ENCODE measurements around the gene EFHC2. TPM values are rescaled to one million over a fixed set of nuclear protein-coding genes. Genes with fewer than 3 reads are reported as not detected.

The EFHC2 gene
- total RNA-seq, 1 experiment from 2014 or later = 4.3 TPM

DNA sequence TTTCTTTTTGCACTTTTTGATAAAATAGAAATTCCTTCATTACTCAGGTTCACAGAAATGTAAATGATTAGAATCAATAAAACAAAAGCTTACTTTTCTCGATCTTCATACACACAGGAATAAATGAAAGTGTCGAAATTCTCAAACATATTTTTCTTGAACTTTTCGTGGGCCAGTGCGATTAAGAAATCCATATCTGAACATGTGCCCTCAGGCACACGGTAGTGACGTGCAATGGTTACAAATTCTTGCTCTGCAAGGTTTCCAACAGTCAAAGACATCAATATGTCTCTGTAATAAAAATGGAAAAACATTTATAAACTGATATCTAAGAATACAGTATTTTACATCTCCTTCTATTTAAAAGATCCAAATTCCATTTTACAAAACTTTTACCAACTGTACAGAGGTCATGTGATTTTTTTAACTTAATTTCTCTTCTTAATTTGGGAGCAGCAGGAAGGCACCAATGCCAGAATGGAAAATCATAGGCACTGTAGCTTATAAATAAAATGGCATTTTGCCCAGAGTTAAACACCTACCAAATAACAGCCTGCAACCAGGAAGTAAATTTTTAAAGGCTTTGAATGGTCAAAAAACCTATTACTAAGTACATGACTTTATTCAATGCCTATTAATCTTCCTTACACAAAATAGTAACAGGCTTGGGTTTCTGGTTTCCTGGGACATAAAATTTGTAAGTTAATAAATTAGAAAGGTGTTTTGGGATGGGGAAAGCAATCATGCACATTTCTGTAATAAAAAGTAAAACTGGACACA lies 165.0 kb downstream of the EFHC2 start:
- no peaks in the 10 kb centered on the region for H3K4me1 ChIP-seq (replicated peaks; ENCODE audit: insufficient read depth)
- CTCF ChIA-PET = no interaction called here
- no peaks in the 10 kb centered on the region for H4K20me1 ChIP-seq (ENCODE audit: insufficient read depth)
- no peak overlapping the region for H3K4me2 ChIP-seq
- no peaks in the 10 kb centered on the region for H3K36me3 ChIP-seq (ENCODE audit: low read depth)
- H2AFZ ChIP-seq = no peak overlapping the region
- no peaks in the 10 kb centered on the region for H3K9me2 ChIP-seq (ENCODE audit: insufficient read depth)
- no peak for DNase-seq
- H3F3A ChIP-seq (ENCODE audit: insufficient read depth, low read depth) = no peaks in the 10 kb centered on the region
- TF ChIP-seq EZH2 (IDR thresholded peaks at IDR 0.05; ENCODE audit: low read depth) (no peak), CTCF (conservative IDR thresholded peaks at IDR 0.05) (no peak)
- POLR2A ChIA-PET (ENCODE audit: unreplicated experiment) = no interaction called here
- intact Hi-C loops (cut with micrococcal nuclease; ENCODE audit: unreplicated experiment) = no loop called here
- H3K79me2 ChIP-seq (ENCODE audit: low read depth) = no peaks in the 10 kb centered on the region
- H3K27me3 ChIP-seq (ENCODE audit: insufficient read depth, low read depth) = no peaks in the 10 kb centered on the region
- no peaks in the 10 kb centered on the region for H3K9me3 ChIP-seq (ENCODE audit: insufficient read depth, low read depth)
- no TSS peak for BruUV-seq (replicated peaks)
- no peak overlapping the region for H3K27ac ChIP-seq
- no peak overlapping the region for H3K4me3 ChIP-seq

GRCh38 chrX:44175455-44175854 lies 168.0 kb downstream of the EFHC2 start:
- Histone ChIP-seq H3K9me3 (ENCODE audit: insufficient read depth, low read depth) (no peaks in the 10 kb centered on the region), H2AFZ (no peak overlapping the region), H3K27ac (no peak overlapping the region), H3K4me1 (replicated peaks; ENCODE audit: insufficient read depth) (no peaks in the 10 kb centered on the region), H3K9me2 (ENCODE audit: insufficient read depth) (no peaks in the 10 kb centered on the region), H3K36me3 (ENCODE audit: low read depth) (no peaks in the 10 kb centered on the region), H3K27me3 (ENCODE audit: insufficient read depth, low read depth) (no peaks in the 10 kb centered on the region), H3K79me2 (ENCODE audit: low read depth) (no peaks in the 10 kb centered on the region), H4K20me1 (ENCODE audit: insufficient read depth) (no peaks in the 10 kb centered on the region), H3F3A (ENCODE audit: insufficient read depth, low read depth) (no peaks in the 10 kb centered on the region), H3K4me3 (no peak overlapping the region), H3K4me2 (no peak overlapping the region)
- TF ChIP-seq EZH2 (IDR thresholded peaks at IDR 0.05; ENCODE audit: low read depth) = no peak
- no peak for TF ChIP-seq CTCF (conservative IDR thresholded peaks at IDR 0.05)
- intact Hi-C loops (cut with micrococcal nuclease; ENCODE audit: unreplicated experiment) = no loop called here
- BruUV-seq (replicated peaks) = no TSS peak
- DNase-seq = no peak
- POLR2A ChIA-PET (ENCODE audit: unreplicated experiment) = no interaction called here
- CTCF ChIA-PET = no interaction called here

- Histone ChIP-seq H3K9me3 (ENCODE audit: insufficient read depth, low read depth) (no peaks in the 10 kb centered on the region), H3K4me1 (replicated peaks; ENCODE audit: insufficient read depth) (no peaks in the 10 kb centered on the region), H3K4me3 (no peak overlapping the region), H3K79me2 (ENCODE audit: low read depth) (no peaks in the 10 kb centered on the region), H2AFZ (no peak overlapping the region), H3K27ac (no peak overlapping the region), H3K4me2 (no peak overlapping the region), H3K9me2 (ENCODE audit: insufficient read depth) (no peaks in the 10 kb centered on the region), H3F3A (ENCODE audit: insufficient read depth, low read depth) (no peaks in the 10 kb centered on the region), H3K36me3 (ENCODE audit: low read depth) (no peaks in the 10 kb centered on the region), H4K20me1 (ENCODE audit: insufficient read depth) (no peaks in the 10 kb centered on the region), H3K27me3 (ENCODE audit: insufficient read depth, low read depth) (no peaks in the 10 kb centered on the region)
- intact Hi-C loops (cut with micrococcal nuclease; ENCODE audit: unreplicated experiment) = no loop called here
- no TSS peak for BruUV-seq (replicated peaks)
- CTCF ChIA-PET = no interaction called here
- POLR2A ChIA-PET (ENCODE audit: unreplicated experiment) = no interaction called here
- DNase-seq = no peak
- TF ChIP-seq EZH2 (IDR thresholded peaks at IDR 0.05; ENCODE audit: low read depth) (no peak), CTCF (conservative IDR thresholded peaks at IDR 0.05) (no peak)
These were observed 169.4 kb downstream of the EFHC2 start for GRCh38 chrX:44174061-44174460.
